Lower lobe of right lung (tissue), 2 donors: ENCODE measurements around the gene EHD3. TPM values are rescaled to one million over a fixed set of nuclear protein-coding genes. Genes with fewer than 3 reads are reported as not detected.

Source experiments
- ATAC-seq, 2 donors: fragments of 200-7000 bp; cut with Tn5 transposase; one replicate each; pipeline ENCODE4 v1.9.1; 2020 to 2022; ENCODE audit warnings: mild to moderate bottlenecking in 2 of 2, moderate library complexity in 2 of 2
- DNase-seq: peaks from one replicate; pipeline ENCODE4 v3.0.0-alpha.2; 2020
- H3K27ac ChIP-seq: fragments of 200-600 bp; one replicate; pipeline ENCODE4 v1.8.0; 2022
- H3K27me3 ChIP-seq: fragments of 200-600 bp; one replicate; pipeline ENCODE4 v1.8.0; 2022; ENCODE audit warnings: low read depth
- H3K36me3 ChIP-seq: fragments of 200-600 bp; one replicate; pipeline ENCODE4 v1.8.0; 2022; ENCODE audit warnings: mild to moderate bottlenecking
- H3K4me1 ChIP-seq: fragments of 200-600 bp; one replicate; pipeline ENCODE4 v1.8.0; 2022
- H3K4me3 ChIP-seq: fragments of 200-600 bp; one replicate; pipeline ENCODE4 v1.8.0; 2022; ENCODE audit warnings: mild to moderate bottlenecking
- H3K9me3 ChIP-seq: fragments of 200-600 bp; one replicate; pipeline ENCODE4 v1.8.0; 2022
- intact Hi-C: fragments of 100-400 bp; cut with DNase I; formaldehyde crosslinking; loops from one replicate; pipeline ENCODE4 v1.11.0; 2022
- total RNA-seq: library from RNA; stranded (reverse); fragmentation: NEBNext Ultra II Directional; extraction: Animal tissue kit (Norgen Biotek cat#: 25700); gene quantifications from one replicate; pipeline ENCODE4 v1.2.1, GENCODE V29; 2021
- TF ChIP-seq, protein P1 (sequence below): fragments of 200-600 bp; IDR thresholded peaks from one replicate; pipeline ENCODE4 v1.8.0; 2022; ENCODE audit warnings: antibody characterized with exemption, mild to moderate bottlenecking
- donor health status: DM: no; HTN: yes; CAD: no; lungs with severe emphysema.

The EHD3 gene
- total RNA-seq, 1 donor from 2014 or later = 11.0 TPM

DNA sequence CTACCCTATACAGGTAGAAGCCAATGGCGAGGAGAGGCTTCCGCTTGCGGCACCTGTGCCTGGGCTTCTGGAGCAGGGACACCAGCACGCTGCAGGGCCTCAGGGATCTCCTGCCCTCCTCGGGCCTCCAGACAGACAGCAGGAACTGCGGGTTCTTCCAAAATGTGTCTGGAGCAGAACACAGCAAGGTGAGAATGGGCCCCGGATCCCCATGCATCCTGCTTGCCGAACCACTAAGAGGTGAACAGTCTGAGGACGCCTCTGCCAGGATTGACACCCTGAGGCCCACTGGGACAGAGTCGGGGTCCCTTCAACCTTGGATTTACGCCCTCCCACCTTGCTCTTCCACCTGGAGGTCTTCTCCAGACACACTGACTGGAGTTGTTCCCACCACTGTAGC, 42.0 kb upstream of the EHD3 start:
- H3K36me3 ChIP-seq = no peaks in the 10 kb centered on the region
- TF ChIP-seq, protein P1, sequence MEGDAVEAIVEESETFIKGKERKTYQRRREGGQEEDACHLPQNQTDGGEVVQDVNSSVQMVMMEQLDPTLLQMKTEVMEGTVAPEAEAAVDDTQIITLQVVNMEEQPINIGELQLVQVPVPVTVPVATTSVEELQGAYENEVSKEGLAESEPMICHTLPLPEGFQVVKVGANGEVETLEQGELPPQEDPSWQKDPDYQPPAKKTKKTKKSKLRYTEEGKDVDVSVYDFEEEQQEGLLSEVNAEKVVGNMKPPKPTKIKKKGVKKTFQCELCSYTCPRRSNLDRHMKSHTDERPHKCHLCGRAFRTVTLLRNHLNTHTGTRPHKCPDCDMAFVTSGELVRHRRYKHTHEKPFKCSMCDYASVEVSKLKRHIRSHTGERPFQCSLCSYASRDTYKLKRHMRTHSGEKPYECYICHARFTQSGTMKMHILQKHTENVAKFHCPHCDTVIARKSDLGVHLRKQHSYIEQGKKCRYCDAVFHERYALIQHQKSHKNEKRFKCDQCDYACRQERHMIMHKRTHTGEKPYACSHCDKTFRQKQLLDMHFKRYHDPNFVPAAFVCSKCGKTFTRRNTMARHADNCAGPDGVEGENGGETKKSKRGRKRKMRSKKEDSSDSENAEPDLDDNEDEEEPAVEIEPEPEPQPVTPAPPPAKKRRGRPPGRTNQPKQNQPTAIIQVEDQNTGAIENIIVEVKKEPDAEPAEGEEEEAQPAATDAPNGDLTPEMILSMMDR = no peak
- no peaks in the 10 kb centered on the region for H3K27me3 ChIP-seq
- H3K27ac ChIP-seq = no peak overlapping the region
- ATAC-seq (no peak), DNase-seq (no peak)
- no peaks in the 10 kb centered on the region for H3K4me1 ChIP-seq
- intact Hi-C loops = no loop called here
- H3K4me3 ChIP-seq = no peak overlapping the region
- H3K9me3 ChIP-seq = no peaks in the 10 kb centered on the region

DNA sequence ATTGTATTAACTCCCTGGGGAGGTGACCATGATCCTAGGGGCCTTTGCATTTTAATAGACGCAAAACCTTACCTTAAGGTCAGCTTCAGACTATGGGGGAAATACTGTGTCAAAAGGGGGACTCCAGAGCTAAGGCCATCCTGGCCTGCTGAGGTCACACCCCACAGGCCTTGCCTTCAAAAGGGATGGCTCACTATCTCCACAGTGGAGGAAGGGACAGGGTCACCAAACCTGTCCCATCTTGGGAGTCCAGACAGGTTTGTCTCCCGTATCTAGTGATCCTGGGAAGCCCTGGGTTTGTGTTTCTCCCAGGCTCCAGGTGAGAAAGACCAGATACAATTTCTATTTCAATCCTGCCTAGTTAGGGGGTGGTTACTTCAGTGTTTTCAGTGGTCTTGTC, 41.6 kb upstream of the EHD3 start:
- no peaks in the 10 kb centered on the region for H3K36me3 ChIP-seq
- H3K9me3 ChIP-seq = no peaks in the 10 kb centered on the region
- H3K27me3 ChIP-seq = no peaks in the 10 kb centered on the region
- no peaks in the 10 kb centered on the region for H3K4me1 ChIP-seq
- no peak overlapping the region for H3K4me3 ChIP-seq
- ATAC-seq (no peak), DNase-seq (no peak)
- TF ChIP-seq, protein P1 = no peak
- H3K27ac ChIP-seq = no peak overlapping the region
- intact Hi-C loops = no loop called here

DNA sequence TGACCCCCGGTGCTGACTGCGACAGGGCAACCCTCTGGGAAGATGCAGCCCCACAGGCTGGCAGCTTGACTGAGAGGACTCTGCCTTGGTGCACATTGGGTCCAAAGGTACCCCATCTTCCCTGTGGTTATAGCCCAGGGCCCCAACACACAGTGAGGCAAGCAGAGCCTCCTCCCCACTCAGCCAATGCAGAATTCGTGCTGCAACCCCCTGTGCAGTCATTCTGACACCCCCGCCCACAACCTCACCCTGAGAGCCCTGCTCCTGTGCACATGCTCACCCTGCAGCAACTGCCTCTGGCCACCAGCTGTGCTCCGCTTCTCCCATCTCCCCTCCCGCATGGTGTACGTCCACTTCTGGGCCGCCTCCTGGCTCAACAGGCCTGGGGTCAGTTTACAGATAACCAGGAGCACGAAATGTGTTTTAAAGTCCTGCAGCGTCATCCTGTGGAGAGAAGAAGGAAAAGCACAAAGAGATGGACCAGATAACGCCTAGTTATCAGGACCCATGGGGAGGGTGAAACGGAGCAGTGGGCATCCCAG, 41.0 kb upstream of the EHD3 start:
- Histone ChIP-seq H3K4me3 (no peak overlapping the region), H3K9me3 (no peaks in the 10 kb centered on the region), H3K27me3 (no peaks in the 10 kb centered on the region), H3K36me3 (no peaks in the 10 kb centered on the region), H3K27ac (no peak overlapping the region), H3K4me1 (no peaks in the 10 kb centered on the region)
- intact Hi-C loops = no loop called here
- TF ChIP-seq, protein P1 = no peak
- ATAC-seq (no peak), DNase-seq (no peak)

DNA sequence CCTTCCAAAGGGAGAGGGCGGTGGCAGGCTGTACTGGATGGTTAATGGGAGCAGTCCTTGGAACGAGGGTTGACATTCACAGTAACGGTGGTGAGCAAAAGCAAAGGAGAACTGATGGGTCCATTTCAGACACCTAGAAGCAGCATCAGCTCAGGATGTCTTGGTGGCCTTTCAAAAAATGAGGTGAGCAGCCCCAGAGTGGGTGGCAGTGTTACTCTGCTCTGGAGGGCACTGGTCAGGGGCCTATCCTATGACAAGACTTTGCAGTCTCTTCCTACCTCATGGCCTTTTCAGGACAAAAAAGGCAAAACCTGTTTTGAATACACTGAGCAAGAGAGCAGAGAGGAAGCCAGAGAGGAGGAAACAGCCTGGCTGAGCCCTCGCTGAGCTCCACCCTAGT, 40.1 kb upstream of the EHD3 start:
- H3K9me3 ChIP-seq = no peaks in the 10 kb centered on the region
- H3K27ac ChIP-seq = no peak overlapping the region
- H3K36me3 ChIP-seq = no peaks in the 10 kb centered on the region
- DNase-seq = no peak
- TF ChIP-seq, protein P1 = no peak
- ATAC-seq = no peak
- H3K4me3 ChIP-seq = no peak overlapping the region
- H3K27me3 ChIP-seq = no peaks in the 10 kb centered on the region
- intact Hi-C loops = no loop called here
- H3K4me1 ChIP-seq = no peaks in the 10 kb centered on the region

DNA sequence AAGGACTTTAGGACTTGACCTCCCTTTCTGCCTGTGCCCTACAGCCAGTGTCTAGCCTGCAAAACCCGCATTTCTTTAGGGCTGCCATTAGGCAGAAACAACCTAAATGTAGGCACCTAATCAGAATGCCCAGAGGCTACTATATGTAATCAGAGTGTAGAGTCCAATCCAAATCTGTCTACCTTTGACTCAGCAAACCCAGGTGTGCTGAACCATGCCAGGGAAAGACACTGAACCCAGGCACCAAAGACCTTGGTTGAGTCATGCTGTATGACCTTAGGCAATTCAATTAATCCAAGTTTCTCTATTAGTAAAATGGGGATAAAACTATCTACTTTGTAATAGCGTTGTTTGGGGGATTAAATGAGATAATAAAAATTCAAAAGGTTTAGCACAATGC, 37.3 kb upstream of the EHD3 start:
- DNase-seq = no peak
- no peaks in the 10 kb centered on the region for H3K36me3 ChIP-seq
- no peak for ATAC-seq
- H3K4me1 ChIP-seq = no peaks in the 10 kb centered on the region
- no peak overlapping the region for H3K4me3 ChIP-seq
- intact Hi-C loops = no loop called here
- TF ChIP-seq, protein P1 = no peak
- no peaks in the 10 kb centered on the region for H3K9me3 ChIP-seq
- H3K27ac ChIP-seq = no peak overlapping the region
- H3K27me3 ChIP-seq = no peaks in the 10 kb centered on the region

DNA sequence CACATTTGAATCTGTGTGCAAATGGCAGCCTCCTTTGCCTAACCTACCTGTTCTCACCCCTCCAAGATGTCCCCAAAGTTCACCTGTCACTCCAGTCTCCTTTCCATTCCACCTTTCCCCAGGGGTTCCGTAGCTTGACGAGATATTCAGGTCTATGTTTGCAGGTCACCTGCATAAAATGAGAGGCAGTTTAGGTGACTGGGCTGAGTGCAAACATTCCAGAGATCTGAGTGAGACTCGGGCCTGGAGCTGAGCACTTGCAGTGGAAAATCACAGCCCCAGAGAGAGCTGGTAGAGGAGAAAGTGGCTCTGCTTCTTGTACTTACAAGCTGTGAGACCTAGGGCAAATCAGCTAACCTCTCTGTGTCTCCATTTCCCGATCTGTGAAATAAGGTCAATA, 36.8 kb upstream of the EHD3 start:
- no peak for DNase-seq
- TF ChIP-seq, protein P1 = no peak
- no peak for ATAC-seq

More for the DNA sequence above, 36.8 kb upstream of the EHD3 start:
- intact Hi-C loops = no loop called here
- H3K36me3 ChIP-seq = no peaks in the 10 kb centered on the region
- no peak overlapping the region for H3K27ac ChIP-seq
- H3K27me3 ChIP-seq = no peaks in the 10 kb centered on the region
- no peak overlapping the region for H3K4me3 ChIP-seq
- H3K9me3 ChIP-seq = no peaks in the 10 kb centered on the region
- no peaks in the 10 kb centered on the region for H3K4me1 ChIP-seq
